Endothelial cell of umbilical vein (primary cell): ENCODE measurements around the gene RBM43. TPM values are rescaled to one million over a fixed set of nuclear protein-coding genes. Genes with fewer than 3 reads are reported as not detected.
"Not testable (repeated sequence)": the region's sequence is repeated elsewhere in the genome, so short reads cannot be mapped to it uniquely, and the experiment has no call there.

Source experiments
- Bru-seq: library from RNA; stranded (reverse); fragments of 400-500 nt; gene quantifications from one replicate; lab custom pipeline; 2021; lab: Mats Ljungman, UMichigan
- BruChase-seq, 2 experiments: library from RNA; stranded (reverse); fragments of 400-500 nt; gene quantifications; one replicate each; lab custom pipeline; 2021; lab: Mats Ljungman, UMichigan
- BruUV-seq: library from RNA; stranded (reverse); fragments of 400-500 nt; replicated peaks from 2 replicates; lab custom pipeline; 2021; lab: Mats Ljungman, UMichigan
- CTCF ChIA-PET: fragments of 300-600, 350-600 bp; sonication (Branson Sonifier 250); formaldehyde crosslinking; loops from one replicate; lab custom pipeline; 2021; ENCODE audit warnings: antibody characterized with exemption, inconsistent platforms; lab: Charles Lee
- POLR2A ChIA-PET: fragments of 300-600, 350-600 bp; sonication (Branson Sonifier 250); formaldehyde crosslinking; loops from one replicate; lab custom pipeline; 2021; ENCODE audit warnings: antibody characterized with exemption, inconsistent platforms; lab: Charles Lee
- DNase-seq: peaks from one replicate; pipeline ENCODE4 v3.0.0-alpha.2; 2011; ENCODE audit warnings: low read depth, low spot score
- FAIRE-seq: peaks from 2 replicates; lab custom pipeline; 2011; peaks lifted over from hg19 to GRCh38; lab: Jason Lieb, UNC
- H2AFZ ChIP-seq: 2 replicates; pipeline ENCODE4 v1.6.0; 2012; ENCODE audit warnings: low read depth, low read length, control low read depth, inconsistent platforms
- H3K27ac ChIP-seq: 2 replicates; pipeline ENCODE4 v1.5.1; 2011; ENCODE audit warnings: low read depth, mild to moderate bottlenecking, control low read depth, low read length, moderate library complexity; ENCODE audit not compliant: insufficient read depth
- H3K27me3 ChIP-seq, 2 experiments: 2 replicates each; pipeline versions ENCODE4 v1.6.0 to v1.6.1; 2011; ENCODE audit warnings: low read length in 2 of 2, mixed read lengths in 1 of 2; ENCODE audit not compliant: control insufficient read depth in 2 of 2, insufficient read depth in 2 of 2
- H3K36me3 ChIP-seq, 2 experiments: 2 replicates in 1 of 2; 3 replicates in 1 of 2; pipeline ENCODE4 v1.5.1; 2011; ENCODE audit warnings: low read length in 2 of 2, mild to moderate bottlenecking in 1 of 2, moderate library complexity in 1 of 2; ENCODE audit not compliant: control insufficient read depth in 2 of 2, insufficient read depth in 2 of 2; ENCODE audit errors: extremely low read depth in 1 of 2
- H3K4me1 ChIP-seq: 3 replicates; pipeline ENCODE4 v1.5.1; 2011; ENCODE audit warnings: mild to moderate bottlenecking, low read length; ENCODE audit not compliant: control insufficient read depth, insufficient read depth; ENCODE audit errors: extremely low read depth
- H3K4me2 ChIP-seq: 2 replicates; pipeline ENCODE4 v1.6.1; 2011; ENCODE audit warnings: low read length, control low read depth, mixed read lengths; ENCODE audit not compliant: insufficient read depth
- H3K4me3 ChIP-seq, 3 experiments: fragments of 200-600 bp in 1 of 3; sonication (generic), shearing (Covaris generic) in 1 of 3; replicated peaks in 1 of 3; 2 replicates each; pipeline ENCODE4 v1.5.1; 2011 to 2016; ENCODE audit warnings: control low read depth in 3 of 3, low read length in 3 of 3, mild to moderate bottlenecking in 2 of 3, inconsistent platforms in 1 of 3, low read depth in 1 of 3, moderate library complexity in 1 of 3; ENCODE audit not compliant: insufficient read depth in 1 of 3
- H3K79me2 ChIP-seq: 2 replicates; pipeline ENCODE4 v1.6.0; 2012; ENCODE audit warnings: low read length, inconsistent platforms; ENCODE audit not compliant: control insufficient read depth, insufficient read depth
- H3K9ac ChIP-seq: replicated peaks from 2 replicates; pipeline ENCODE3; 2011; ENCODE audit warnings: low read length, control low read depth; ENCODE audit not compliant: insufficient read depth; ENCODE audit errors: extremely low read depth
- H3K9me1 ChIP-seq: replicated peaks from 3 replicates; pipeline ENCODE4 v1.6.0; 2011; ENCODE audit warnings: mild to moderate bottlenecking, low read length; ENCODE audit not compliant: control insufficient read depth, insufficient read depth; ENCODE audit errors: extremely low read depth
- H3K9me3 ChIP-seq: replicated peaks from 2 replicates; pipeline ENCODE4 v1.5.1; 2012; ENCODE audit warnings: low read length, inconsistent platforms; ENCODE audit not compliant: control insufficient read depth, insufficient read depth
- H4K20me1 ChIP-seq: replicated peaks from 2 replicates; pipeline ENCODE3; 2011; ENCODE audit warnings: mild to moderate bottlenecking, low read length; ENCODE audit not compliant: control insufficient read depth, insufficient read depth; ENCODE audit errors: extremely low read depth
- CTCF ChIP-seq, 2 donors: IDR thresholded peaks; 1 replicate in 1 of 2; 2 replicates in 1 of 2; pipeline ENCODE4 v1.5.1; 2011; ENCODE audit warnings: low read length in 2 of 2, mild to moderate bottlenecking in 2 of 2, moderate library complexity in 2 of 2, control low read depth in 1 of 2, inconsistent platforms in 1 of 2, low read depth in 1 of 2; ENCODE audit not compliant: insufficient read depth in 1 of 2; ENCODE audit errors: extremely low read depth in 1 of 2
- EZH2 ChIP-seq: IDR thresholded peaks from 2 replicates; pipeline ENCODE4 v1.6.1; 2012; ENCODE audit warnings: borderline replicate concordance, low read depth, mild to moderate bottlenecking, moderate library complexity, low read length, inconsistent platforms; ENCODE audit not compliant: severe bottlenecking
- FOS ChIP-seq: IDR thresholded peaks from 2 replicates; pipeline ENCODE4 v1.6.1; 2011; ENCODE audit warnings: mild to moderate bottlenecking, low read length, moderate library complexity, borderline replicate concordance; ENCODE audit not compliant: insufficient read depth
- GATA2 ChIP-seq: IDR thresholded peaks from 2 replicates; pipeline ENCODE4 v1.7.0; 2011; ENCODE audit warnings: low read depth, mild to moderate bottlenecking, moderate library complexity, mixed read lengths, low read length; ENCODE audit not compliant: insufficient read length, insufficient read depth
- JUN ChIP-seq: IDR thresholded peaks from 2 replicates; pipeline ENCODE4 v1.6.1; 2011; ENCODE audit warnings: borderline replicate concordance, low read depth; ENCODE audit not compliant: insufficient read length, insufficient read depth
- MAX ChIP-seq: IDR thresholded peaks from 2 replicates; pipeline ENCODE4 v1.6.1; 2011; ENCODE audit not compliant: insufficient read depth, insufficient read length
- POLR2A ChIP-seq: IDR thresholded peaks from 2 replicates; pipeline ENCODE4 v1.6.1; 2012; ENCODE audit warnings: low read depth, mild to moderate bottlenecking, control low read depth, low read length
- POLR2AphosphoS5 ChIP-seq: IDR thresholded peaks from 2 replicates; pipeline ENCODE4 v1.6.1; 2012; ENCODE audit warnings: low read depth, mild to moderate bottlenecking, control low read depth, low read length, moderate library complexity; ENCODE audit not compliant: insufficient read depth
- dilution Hi-C: fragments of 300-500 bp; cut with MboI; formaldehyde crosslinking; loops from one replicate; pipeline ENCODE4 v1.15.0; 2019; ENCODE audit warnings: low sequenced_read_pairs; ENCODE audit not compliant: extremely low pct_ligation_motif_present
- intact Hi-C: fragments of 100-400 bp; cut with micrococcal nuclease; formaldehyde crosslinking; loops from one replicate; pipeline ENCODE4 v1.10.0; 2022
- long read RNA-seq: library from polyadenylated mRNA; stranded (forward); transcript quantifications from one replicate; pipeline ENCODE4 v2.0.0, GENCODE V29; 2021
- polyA minus RNA-seq, 3 experiments: library from RNA; depleted of rRNA, polyadenylated mRNA; stranded (reverse); fragments of >200 nt; gene quantifications; 1 replicate in 1 of 3; 2 replicates in 2 of 3; pipeline ENCODE4 v1.2.3, GENCODE V29; 2011
- polyA plus RNA-seq, 4 experiments: library from polyadenylated mRNA; depleted of rRNA in 3 of 4; stranded (reverse) in 3 of 4; unstranded in 1 of 4; fragments of >200 nt; gene quantifications; 2 replicates each; pipeline versions ENCODE4 v1.2.1 to v1.2.3, GENCODE V29; 2011 to 2012; ENCODE audit warnings: missing spikeins in 1 of 4
- total RNA-seq: library from RNA; stranded (reverse); gene quantifications from 2 replicates; pipeline ENCODE4 v1.2.3, GENCODE V29; 2021

Gene RBM43
- 6.4 and 6.5 TPM in 2 replicates for total RNA-seq
- 2.6 and 3.7 TPM in 2 replicates for polyA plus RNA-seq
- polyA plus RNA-seq (2011; cell fraction: cytosol; rRNA removed): 3.7 and 4.4 TPM in 2 replicates
- polyA plus RNA-seq (2011; cell fraction: nucleus; rRNA removed): 3.7 and 4.3 TPM in 2 replicates
- 4.6 and 6.5 TPM in 2 replicates for polyA plus RNA-seq (2012)
- 3.3 and 3.8 TPM in 2 replicates for polyA minus RNA-seq
- 0.41 TPM for polyA minus RNA-seq (2011; cell fraction: cytosol; rRNA and poly(A)+ RNA removed)
- 4.4 and 4.6 TPM in 2 replicates for polyA minus RNA-seq (2011; cell fraction: nucleus; rRNA and poly(A)+ RNA removed)
- percentile 65 among the genes with signal in this experiment for Bru-seq, nascent RNA
- BruChase-seq, experiment 1, labeled RNA remaining after a 6-hour chase: percentile 74 among the genes with signal in this experiment
- BruChase-seq, experiment 2, labeled RNA remaining after a 2-hour chase: percentile 77 among the genes with signal in this experiment
- long read RNA-seq, partial matches to known transcripts: 0 of 1 reads
- long read RNA-seq, other reads (novel, unspliced or antisense): 1 of 1 reads

GRCh38 chr2:151261231-151261976, at the start of gene RBM43:
Gene RBM43, minus strand, starts transcription at chr2:151261863. Its CDS starts 136 bp downstream, at chr2:151261727.
- H3K9ac ChIP-seq: peak within 1 kb of the TSS; percentile 92
- peak; percentile 91 for FAIRE-seq
- dilution Hi-C loops: no loop called here
- DNase-seq: peak; percentile 91
- TF ChIP-seq JUN (no peak), CTCF (IDR thresholded peaks at IDR 0.05; ENCODE audit: extremely low read depth in 1 of 2, insufficient read depth in 1 of 2, low read depth in 1 of 2, low read length in 2 of 2) (no peak), GATA2 (no peak), POLR2A (peak; percentile 51), POLR2AphosphoS5 (peak; percentile 60), FOS (no peak), MAX (peak; percentile 74), EZH2 (no peak)
- BruUV-seq: no TSS peak
- H3K36me3 ChIP-seq: no peaks in the 10 kb centered on the region
- H4K20me1 ChIP-seq: no peaks in the 10 kb centered on the region
- H3K4me3 ChIP-seq: peak within 1 kb of the TSS; percentile 48 to 88 (median 82)
- peak within 1 kb of the TSS; percentile 96 for H3K4me2 ChIP-seq
- ChIA-PET POLR2A (no interaction called here), CTCF (interaction anchor here (0.5 to 3.4 kb wide), 6 partner anchors 22 to 210 kb away, joined by 3 to 17 read pairs (median 6); partner anchors contain the start of genes NMI and RIF1)
- H3K4me1 ChIP-seq: peaks cover 9% of the 10 kb centered on the region
- intact Hi-C loops: loop anchor here (1.0 to 5.0 kb wide), 5 partner anchors 28 to 1456 kb away; partner anchors contain the start of genes ARL6IP6, NMI, PRPF40A and RIF1
- H3K79me2 ChIP-seq: no peaks in the 10 kb centered on the region
- peak within 1 kb of the TSS; percentile 91 for H3K27ac ChIP-seq
- no peaks in the 10 kb centered on the region for H3K9me1 ChIP-seq
- no peaks in the 10 kb centered on the region for H3K9me3 ChIP-seq
- H2AFZ ChIP-seq: peak within 1 kb of the TSS; percentile 94
- no peaks in the 10 kb centered on the region for H3K27me3 ChIP-seq

DNA sequence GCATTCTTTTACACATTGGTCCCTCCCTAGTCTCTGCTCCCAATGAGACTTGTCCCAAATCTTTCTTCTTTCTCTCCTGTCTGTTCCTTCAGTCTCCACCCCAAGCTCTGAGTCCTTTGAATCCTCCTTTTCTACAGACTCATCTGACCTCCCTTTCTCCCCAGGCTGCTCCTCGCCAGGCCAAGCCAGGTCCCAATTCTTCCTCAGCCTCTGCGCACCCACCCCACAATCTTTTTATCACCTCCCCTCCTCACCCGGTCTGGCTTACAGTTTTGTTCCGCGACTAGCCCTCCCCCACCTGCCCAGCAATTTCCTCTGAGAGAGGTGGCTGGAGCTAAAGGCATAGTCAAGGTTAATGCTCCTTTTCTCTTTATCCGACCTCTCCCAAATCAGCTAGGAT, 48.6 kb upstream of the RBM43 start:
- H3K79me2 ChIP-seq, H3K4me1 ChIP-seq, CTCF ChIA-PET, FAIRE-seq, H2AFZ ChIP-seq, intact Hi-C loops, POLR2A ChIA-PET, H3K4me2 ChIP-seq, BruUV-seq, DNase-seq, H3K4me3 ChIP-seq, H3K36me3 ChIP-seq, dilution Hi-C loops, H3K9me3 ChIP-seq, H3K9me1 ChIP-seq, H4K20me1 ChIP-seq, H3K27me3 ChIP-seq, H3K27ac ChIP-seq, H3K9ac ChIP-seq: not testable (repeated sequence)
